Activated gamma-delta T cell treated with Interleukin-2 at 50 U/mL for 16 hours (primary cell): ENCODE data around the gene ZNF316.
"Not testable (repeated sequence)": the region's sequence is repeated elsewhere in the genome, so short reads cannot be mapped to it uniquely, and the experiment has no call there.

Experiments
- DNase-seq: peaks from one replicate; pipeline ENCODE4 v3.0.0-alpha.2; 2020

Gene ZNF316

GRCh38 chr7:6648066-6648814 is 11.1 kb downstream of the ZNF316 start:
- DNase-seq, result no peak

DNA sequence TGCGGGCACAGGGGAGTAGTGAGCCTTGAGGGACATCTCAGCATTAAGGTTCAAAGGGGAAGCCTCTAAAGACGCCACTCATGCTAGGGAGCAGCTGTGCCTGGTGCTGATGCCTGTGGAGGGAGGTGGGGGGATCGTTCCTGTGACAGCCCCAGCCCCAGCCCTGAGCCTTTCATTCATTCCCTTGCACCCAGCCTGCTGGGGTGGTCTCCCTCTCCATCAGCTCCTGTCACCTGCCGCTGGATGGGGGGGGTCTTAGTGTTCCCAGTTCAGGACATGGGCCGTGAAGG is 11.6 kb downstream of the ZNF316 start:
- no peak for DNase-seq

GRCh38 chr7:6649241-6649961 is 12.3 kb downstream of the ZNF316 start:
- DNase-seq, result no peak

- DNase-seq, result no peak
These were observed 13.0 kb downstream of the ZNF316 start for GRCh38 chr7:6650086-6650485.

GRCh38 chr7:6650521-6651011 is 13.4 kb downstream of the ZNF316 start:
- no peak for DNase-seq

- DNase-seq, result no peak
These were observed 14.8 kb downstream of the ZNF316 start for GRCh38 chr7:6651851-6652445.

- no peak for DNase-seq
These were observed 15.4 kb downstream of the ZNF316 start for GRCh38 chr7:6652446-6653011.

- DNase-seq, result no peak
These were observed 16.2 kb downstream of the ZNF316 start for GRCh38 chr7:6653071-6654003.

GRCh38 chr7:6654113-6654841 is 17.2 kb downstream of the ZNF316 start:
- DNase-seq, result no peak

DNA sequence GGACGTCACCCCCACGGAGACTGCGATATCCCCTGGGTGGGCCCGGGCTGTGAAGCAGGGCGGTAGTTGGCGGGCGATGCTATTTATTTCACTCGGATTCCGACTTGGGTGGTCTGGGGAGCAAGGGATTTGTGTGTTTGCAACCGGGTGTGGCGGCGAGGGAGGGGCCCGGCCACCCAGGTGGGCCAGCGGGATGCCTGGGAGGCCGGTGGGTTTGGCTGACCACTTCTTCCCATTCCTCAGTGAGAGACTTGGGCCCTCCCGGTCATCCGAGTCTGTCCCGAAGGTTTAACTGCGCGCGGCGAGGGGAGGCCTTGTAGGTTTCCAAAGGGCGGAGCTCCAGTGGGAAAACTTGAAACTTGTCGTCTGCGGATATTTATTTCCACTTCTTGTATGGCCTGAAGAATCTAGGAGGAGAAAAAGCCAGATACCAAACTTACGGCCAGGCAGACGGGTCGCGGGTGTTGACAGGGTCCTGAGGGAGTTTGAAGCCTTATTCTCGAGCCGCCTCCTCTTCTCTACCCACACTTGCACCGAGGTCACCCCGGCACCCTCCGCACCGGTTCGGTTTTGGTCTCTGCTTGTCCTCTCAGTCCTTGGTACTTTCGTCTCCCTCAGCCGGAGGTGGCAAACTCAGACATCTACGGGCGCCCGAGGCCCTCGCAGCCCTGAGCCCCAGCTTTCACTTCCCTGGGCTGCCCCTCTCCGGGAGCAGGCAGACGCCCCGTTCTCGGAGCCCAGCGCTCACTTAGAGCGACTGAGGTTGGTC is 17.9 kb downstream of the ZNF316 start:
- DNase-seq, result no peak

DNA sequence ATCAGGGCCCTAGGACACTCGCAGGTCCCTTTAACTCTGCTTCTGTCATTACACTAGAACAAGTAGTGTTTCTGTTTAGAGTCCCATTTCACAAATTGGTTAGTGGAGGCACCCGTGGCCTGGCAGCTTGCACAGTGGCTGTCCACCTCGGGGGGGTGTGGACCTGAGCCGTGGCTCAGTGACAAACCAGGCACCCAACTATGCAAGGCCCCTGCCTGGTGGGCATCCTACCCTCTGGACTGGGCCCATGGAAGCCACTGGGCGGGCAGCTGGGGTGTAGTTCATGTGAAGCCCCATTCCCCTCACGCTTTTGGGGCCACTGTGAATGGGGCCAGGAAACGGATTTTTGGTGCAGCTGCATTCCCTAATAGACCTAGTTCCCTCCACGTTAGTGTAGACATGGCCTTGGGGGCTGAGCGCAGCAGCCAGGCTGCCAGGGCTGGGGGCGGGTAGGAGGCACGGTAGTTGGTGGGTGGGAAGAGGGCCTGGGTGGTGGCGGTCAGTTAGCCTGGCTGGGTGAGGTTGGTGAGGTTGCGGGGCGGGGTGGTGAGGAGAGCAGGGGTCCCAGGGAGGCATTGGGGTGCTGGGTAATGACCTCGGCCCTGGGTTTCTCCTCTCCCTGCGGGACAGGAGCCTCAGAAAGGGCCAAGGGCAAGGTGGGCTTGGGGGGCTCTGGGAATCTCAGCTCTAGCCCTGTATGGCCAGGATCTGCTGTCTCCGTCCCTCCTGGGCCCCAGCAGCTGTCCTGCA is 18.7 kb downstream of the ZNF316 start:
- DNase-seq, result no peak

DNA sequence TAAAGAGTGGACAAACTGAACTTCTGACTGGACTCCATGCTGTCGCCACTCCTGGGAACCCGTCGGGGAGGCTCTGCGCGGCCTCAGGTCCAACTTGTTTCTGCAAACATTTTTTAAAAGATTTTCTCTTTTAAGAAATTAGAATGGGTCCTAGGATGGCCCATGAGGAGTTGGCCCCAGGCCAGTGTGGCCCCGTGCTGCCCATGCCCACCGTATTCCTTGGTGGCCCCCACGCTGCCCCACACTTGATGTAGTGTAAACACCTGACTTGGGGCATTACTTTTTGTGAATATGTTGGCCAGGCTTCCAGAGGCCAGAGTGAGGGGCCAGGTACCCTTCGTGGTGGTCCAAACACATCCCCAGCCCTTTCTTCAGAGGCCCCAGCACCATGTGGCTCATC is 19.3 kb downstream of the ZNF316 start:
- no peak for DNase-seq

- no peak for DNase-seq
These were observed 21.7 kb downstream of the ZNF316 start for GRCh38 chr7:6658618-6659345.

GRCh38 chr7:6670851-6671250 is 33.7 kb downstream of the ZNF316 start:
- DNase-seq, result not testable (repeated sequence)

- no peak for DNase-seq
These were observed 38.8 kb downstream of the ZNF316 start for GRCh38 chr7:6675807-6676405.

DNA sequence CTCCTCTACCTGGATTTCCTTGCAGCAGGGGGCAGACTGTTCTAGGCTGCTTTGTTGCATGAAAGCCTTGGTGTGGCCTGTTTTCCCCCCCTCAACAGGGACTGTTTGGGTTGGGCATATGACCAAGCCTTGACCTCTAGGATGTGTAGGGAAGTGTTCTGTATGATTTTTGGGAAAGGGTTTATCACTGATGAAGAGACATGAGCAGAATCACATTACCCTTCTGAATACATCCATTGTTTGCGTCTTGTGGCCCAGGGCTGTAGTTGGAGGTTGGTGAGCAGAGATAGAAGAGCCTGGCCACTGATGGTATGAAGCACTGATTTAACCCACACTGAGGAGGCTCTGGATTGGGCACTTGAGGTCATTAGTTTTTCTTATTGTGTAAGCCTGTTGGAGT is 43.0 kb downstream of the ZNF316 start:
- DNase-seq, result no peak

- no peak for DNase-seq
These were observed 54.0 kb downstream of the ZNF316 start for GRCh38 chr7:6691103-6691502.

- no peak for DNase-seq
These were observed 54.5 kb downstream of the ZNF316 start for GRCh38 chr7:6691609-6692106.

DNA sequence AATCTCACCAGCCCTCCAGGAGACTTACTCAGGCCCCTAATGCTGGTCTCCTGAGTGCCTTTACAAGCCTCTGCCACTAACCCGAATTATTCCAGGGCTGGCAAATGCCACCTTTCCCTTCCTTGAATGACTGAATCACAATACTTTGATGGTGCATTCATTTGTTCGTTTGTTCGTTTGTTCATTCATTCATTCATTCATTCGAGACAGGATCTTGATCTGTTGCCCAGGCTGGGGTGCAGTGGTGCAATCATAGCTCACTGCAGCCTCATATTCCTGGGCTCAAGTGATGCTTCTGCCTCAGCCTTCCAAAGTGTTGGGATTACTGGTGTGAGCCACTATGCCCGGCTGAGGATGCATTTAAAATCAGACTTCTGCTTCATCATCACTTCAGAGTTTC is 63.7 kb downstream of the ZNF316 start:
- DNase-seq, result no peak
